Kidney epithelial cell (primary cell): Measurements from ENCODE around the gene PITPNB. TPM values are rescaled to one million over a fixed set of nuclear protein-coding genes. Genes with fewer than 3 reads are reported as not detected.

ENCODE experiments used
- DNase-seq: peaks from one replicate; pipeline ENCODE4 v3.0.0-alpha.2; 2010; ENCODE audit warnings: low read depth
- H3K27me3 ChIP-seq: 2 replicates; pipeline ENCODE4 v1.6.0; 2011; ENCODE audit warnings: low read length; ENCODE audit not compliant: control insufficient read depth, insufficient read depth
- H3K36me3 ChIP-seq: 2 replicates; pipeline ENCODE4 v1.5.1; 2011; ENCODE audit warnings: low read length; ENCODE audit not compliant: control insufficient read depth, insufficient read depth
- H3K4me3 ChIP-seq: 2 replicates; pipeline ENCODE4 v1.5.1; 2011; ENCODE audit warnings: low read depth, mild to moderate bottlenecking, control low read depth, low read length
- CTCF ChIP-seq: IDR thresholded peaks from 2 replicates; pipeline ENCODE4 v1.5.1; 2011; ENCODE audit warnings: mild to moderate bottlenecking, moderate library complexity, low read length, control low read depth, inconsistent platforms; ENCODE audit not compliant: insufficient read depth, poor library complexity, severe bottlenecking
- total RNA-seq: library from RNA; depleted of rRNA; stranded (reverse); fragments of >200 nt; gene quantifications from 2 replicates; pipeline ENCODE4 v1.2.3, GENCODE V29; 2015

PITPNB gene
- total RNA-seq, 1 donor from 2014 or later: 32.3 TPM

- no peak for DNase-seq
- no peaks in the 10 kb centered on the region for H3K27me3 ChIP-seq
- no peaks in the 10 kb centered on the region for H3K36me3 ChIP-seq
- no peak overlapping the region for H3K4me3 ChIP-seq
- TF ChIP-seq CTCF: no peak
These were observed 43.1 kb downstream of the PITPNB start for GRCh38 chr22:27875951-27876350.

GRCh38 chr22:27874764-27875163, 44.3 kb downstream of the PITPNB start:
- Histone ChIP-seq H3K36me3 (no peaks in the 10 kb centered on the region), H3K27me3 (no peaks in the 10 kb centered on the region), H3K4me3 (no peak overlapping the region)
- no peak for DNase-seq
- TF ChIP-seq CTCF: no peak

GRCh38 chr22:27874185-27874584, 44.9 kb downstream of the PITPNB start:
- no peak for TF ChIP-seq CTCF
- no peaks in the 10 kb centered on the region for H3K27me3 ChIP-seq
- H3K4me3 ChIP-seq: no peak overlapping the region
- H3K36me3 ChIP-seq: no peaks in the 10 kb centered on the region
- DNase-seq: no peak

- H3K36me3 ChIP-seq: no peaks in the 10 kb centered on the region
- H3K27me3 ChIP-seq: no peaks in the 10 kb centered on the region
- no peak overlapping the region for H3K4me3 ChIP-seq
- no peak for DNase-seq
- no peak for TF ChIP-seq CTCF
These were observed 45.6 kb downstream of the PITPNB start for GRCh38 chr22:27873472-27873871.

- no peak for TF ChIP-seq CTCF
- no peak for DNase-seq
- no peaks in the 10 kb centered on the region for H3K36me3 ChIP-seq
These were observed 46.6 kb downstream of the PITPNB start for GRCh38 chr22:27872488-27872887.

GRCh38 chr22:27871306-27872014, 47.6 kb downstream of the PITPNB start:
- DNase-seq: no peak
- no peak overlapping the region for H3K4me3 ChIP-seq
- no peaks in the 10 kb centered on the region for H3K27me3 ChIP-seq
- no peak for TF ChIP-seq CTCF
- no peaks in the 10 kb centered on the region for H3K36me3 ChIP-seq

More at GRCh38 chr22:27872488-27872887, 46.6 kb downstream of the PITPNB start:
- H3K4me3 ChIP-seq: no peak overlapping the region
- H3K27me3 ChIP-seq: no peaks in the 10 kb centered on the region
